GM12878 (cell line): Measurements from ENCODE around the gene PRG2. TPM values are rescaled to one million over a fixed set of nuclear protein-coding genes. Genes with fewer than 3 reads are reported as not detected.

Experiments
- ATAC-seq: fragments of 200-7000 bp; cut with Tn5 transposase; 3 replicates; pipeline ENCODE4 v1.9.1; 2020; ENCODE audit warnings: mild to moderate bottlenecking, moderate library complexity
- BruUV-seq: library from RNA; stranded (reverse); fragments of 400-500 nt; replicated peaks from 2 replicates; lab custom pipeline; 2021; lab: Mats Ljungman, UMichigan
- CTCF ChIA-PET: fragments of 300-600 bp; sonication (Branson Sonifier 250); formaldehyde crosslinking; extraction: SDS; loops from one replicate; lab custom pipeline; 2021; ENCODE audit warnings: inconsistent platforms; lab: Yijun Ruan, JAX
- POLR2A ChIA-PET: fragments of 350-600 bp; formaldehyde crosslinking; extraction: SDS; loops from one replicate; lab custom pipeline; 2021; ENCODE audit warnings: inconsistent platforms; lab: Charles Lee
- RAD21 ChIA-PET: fragments of 300-600 bp; sonication (Branson Sonifier 250); formaldehyde crosslinking; loops from one replicate; lab custom pipeline; 2023; ENCODE audit warnings: antibody characterized with exemption; ENCODE audit not compliant: unreplicated experiment; lab: Charles Lee
- SMC1A ChIA-PET: fragments of 300-600 bp; sonication (Branson Sonifier 250); formaldehyde crosslinking; loops from one replicate; lab custom pipeline; 2023; ENCODE audit not compliant: unreplicated experiment, uncharacterized antibody; lab: Charles Lee
- DNase-seq: peaks from one replicate; pipeline ENCODE4 v3.0.0-alpha.2; 2011; ENCODE audit warnings: low read depth, low spot score
- FAIRE-seq: peaks from 3 replicates; lab custom pipeline; 2011; peaks lifted over from hg19 to GRCh38; lab: Jason Lieb, UNC
- H2AFZ ChIP-seq: 2 replicates; pipeline ENCODE4 v1.6.0; 2011; ENCODE audit warnings: low read depth, low read length, control low read depth; ENCODE audit not compliant: control insufficient read depth
- H3K27ac ChIP-seq: 2 replicates; pipeline ENCODE4 v1.5.1; 2011; ENCODE audit warnings: control low read depth; ENCODE audit not compliant: control insufficient read depth, insufficient read depth
- H3K27me3 ChIP-seq, 2 experiments: replicated peaks in 1 of 2; 2 replicates each; pipeline versions ENCODE4 v1.6.0 to v1.6.1; 2011; ENCODE audit warnings: low read length in 1 of 2; ENCODE audit not compliant: control insufficient read depth in 2 of 2, insufficient read depth in 2 of 2
- H3K36me3 ChIP-seq, 2 experiments: 2 replicates each; pipeline ENCODE4 v1.5.1; 2011; ENCODE audit warnings: low read length in 1 of 2; ENCODE audit not compliant: control insufficient read depth in 2 of 2, insufficient read depth in 2 of 2
- H3K4me1 ChIP-seq: 2 replicates; pipeline ENCODE4 v1.6.1; 2011; ENCODE audit warnings: mild to moderate bottlenecking, low read length, moderate library complexity, mixed read lengths; ENCODE audit not compliant: control insufficient read depth, insufficient read depth
- H3K4me2 ChIP-seq: 2 replicates; pipeline ENCODE4 v1.6.0; 2011; ENCODE audit warnings: control low read depth; ENCODE audit not compliant: control insufficient read depth, insufficient read depth
- H3K4me3 ChIP-seq: fragments of 200-600 bp; sonication (generic); 2 replicates; pipeline ENCODE4 v1.5.1; 2016
- H3K79me2 ChIP-seq: 2 replicates; pipeline ENCODE4 v1.6.0; 2011; ENCODE audit warnings: low read length; ENCODE audit not compliant: control insufficient read depth, insufficient read depth
- H3K9ac ChIP-seq: 2 replicates; pipeline ENCODE4 v1.8.0; 2011; ENCODE audit warnings: low read length, control low read depth, mixed read lengths; ENCODE audit not compliant: control insufficient read depth, insufficient read depth
- H3K9me3 ChIP-seq: replicated peaks from 3 replicates; pipeline ENCODE4 v1.5.1; 2011; ENCODE audit warnings: mild to moderate bottlenecking, low read length; ENCODE audit not compliant: control insufficient read depth, insufficient read depth
- H4K20me1 ChIP-seq: 2 replicates; pipeline ENCODE4 v1.6.0; 2011; ENCODE audit not compliant: control insufficient read depth, insufficient read depth
- ESRRA ChIP-seq: IDR thresholded peaks from 2 replicates; pipeline ENCODE4 v1.6.1; 2012; ENCODE audit warnings: mild to moderate bottlenecking, low read length, improper control_type of control experiment
- FOXK2 ChIP-seq: fragments of 450-650 bp; IDR thresholded peaks from 2 replicates; pipeline ENCODE4 v1.6.1; 2017; ENCODE audit warnings: mild to moderate bottlenecking, moderate library complexity
- MTA3 ChIP-seq: IDR thresholded peaks from 2 replicates; pipeline ENCODE4 v1.6.1; 2012; ENCODE audit warnings: low read length, inconsistent platforms, borderline replicate concordance
- NFXL1 ChIP-seq: fragments of 450-650 bp; IDR thresholded peaks from 2 replicates; pipeline ENCODE4 v1.6.1; 2017; ENCODE audit warnings: antibody characterized with exemption, mild to moderate bottlenecking, borderline replicate concordance
- PAX5 ChIP-seq: IDR thresholded peaks from 2 replicates; pipeline ENCODE4 v1.6.1; 2011; ENCODE audit warnings: low read depth, low read length, borderline replicate concordance
- RFX5 ChIP-seq: IDR thresholded peaks from 2 replicates; pipeline ENCODE4 v1.6.1; 2011; ENCODE audit warnings: low read depth, low read length, improper control_type of control experiment
- SP1 ChIP-seq: IDR thresholded peaks from one replicate; pipeline ENCODE4 v1.6.1; 2011; ENCODE audit warnings: low read depth, low read length
- STAT3 ChIP-seq: IDR thresholded peaks from 2 replicates; pipeline ENCODE4 v1.6.1; 2011; ENCODE audit warnings: low read depth, low read length, improper control_type of control experiment
- ZNF24 ChIP-seq: fragments of 450-650 bp; IDR thresholded peaks from 2 replicates; pipeline ENCODE4 v1.6.1; 2017; ENCODE audit warnings: antibody characterized with exemption, mild to moderate bottlenecking
- WGBS: methylation state at CpG from one replicate; pipeline ENCODE4 v1.1.6; 2016; ENCODE audit warnings: low lambda C conversion rate; ENCODE audit not compliant: insufficient replicate concordance, insufficient coverage; ENCODE audit errors: missing lambda C conversion rate; 5-methylcytosine and 5-hydroxymethylcytosine counted together
- in situ Hi-C: fragments of 300-500 bp; cut with MboI; formaldehyde crosslinking; loops from 9 replicates; pipeline ENCODE4 v1.14.3; 2018; ENCODE audit warnings: mixed read lengths
- intact Hi-C: fragments of 100-400 bp; cut with micrococcal nuclease; formaldehyde crosslinking; loops from one replicate; pipeline ENCODE4 v1.14.2; 2022; ENCODE audit not compliant: unreplicated experiment
- polyA plus RNA-seq, 11 experiments: library from polyadenylated mRNA; depleted of rRNA in 4 of 11; unstranded in 6 of 11; stranded (reverse) in 5 of 11; fragments of >200 nt; fragmentation: Nextera tagmentation in 4 of 11; fragmentation: Illumina TruSeq in 1 of 11; extraction: Ambion mirVana in 4 of 11; extraction: Trizol in 1 of 11; gene quantifications; 1 replicate in 1 of 11; 2 replicates in 10 of 11; pipeline versions ENCODE4 v1.2.1 to v1.2.3, GENCODE V29; 2011 to 2016; ENCODE audit warnings: inconsistent platforms in 2 of 11, missing spikeins in 2 of 11, low read depth in 1 of 11
- total RNA-seq, 4 experiments: library from RNA; depleted of rRNA in 3 of 4; stranded (reverse); fragments of >200 nt in 3 of 4; fragmentation: Illumina TruSeq in 1 of 4; extraction: Trizol in 1 of 4; gene quantifications; 2 replicates each; pipeline versions ENCODE4 v1.2.1 to v1.2.3, GENCODE V29; 2013 to 2021
- TF ChIP-seq, protein P1 (sequence below): fragments of 450-650 bp; IDR thresholded peaks from 2 replicates; pipeline ENCODE4 v1.6.1; 2017; ENCODE audit warnings: mild to moderate bottlenecking, moderate library complexity

The PRG2 gene
- total and polyA plus RNA-seq, 10 of the 15 experiments (the other 5 are each of a cell fraction or from before 2014, with no cell fraction given): 0.10 to 1.7 (median 0.56) TPM; not detected in 2

DNA sequence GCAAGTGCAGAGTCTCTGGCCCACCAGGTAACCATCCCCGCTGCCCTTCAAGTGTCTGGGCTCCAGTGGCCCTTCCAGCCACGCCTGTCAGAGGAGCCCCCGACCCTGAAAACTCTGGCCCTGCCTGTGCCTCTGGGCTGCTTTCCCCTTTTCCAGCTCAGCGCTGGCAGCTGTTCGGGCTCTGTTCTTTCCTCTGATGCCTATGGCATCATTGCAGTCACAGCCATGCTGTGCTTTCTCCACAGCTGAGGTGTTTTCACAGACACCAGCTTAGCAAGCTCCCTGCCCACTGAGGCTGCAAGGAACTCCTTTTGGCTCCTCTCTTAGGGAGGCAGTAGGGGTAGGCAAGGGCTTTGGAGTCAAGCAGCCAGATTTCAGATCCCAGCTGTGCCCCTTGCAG, 31.1 kb downstream of the PRG2 start:
- BruUV-seq: no TSS peak
- Histone ChIP-seq H3K27me3 (peaks cover 0 to 3% of the 10 kb centered on the region in 2 experiments; a peak in 2 of 4 replicates), H3K27ac (no peak overlapping the region), H3K9me3 (no peaks in the 10 kb centered on the region), H2AFZ (no peak overlapping the region), H4K20me1 (no peaks in the 10 kb centered on the region), H3K9ac (no peak overlapping the region), H3K79me2 (no peaks in the 10 kb centered on the region), H3K36me3 (no peaks in the 10 kb centered on the region), H3K4me1 (no peaks in the 10 kb centered on the region), H3K4me2 (no peak overlapping the region), H3K4me3 (no peak overlapping the region)
- ATAC-seq: no peak
- SMC1A ChIA-PET: interaction anchor here (1.1 kb wide), 1 partner anchor 14 kb away, joined by 3 read pairs; no protein-coding TSS in a partner anchor
- no peak for FAIRE-seq
- no peak for DNase-seq
- in situ Hi-C loops (no loop called here), intact Hi-C loops (no loop called here)
- RAD21 ChIA-PET: interaction anchor here (1.8 kb wide), 1 partner anchor 13 kb away, joined by 5 read pairs; no protein-coding TSS in a partner anchor
- 11% methylated on average over 5 of the region's 5 CpGs for WGBS
- POLR2A ChIA-PET: no interaction called here
- no peak for TF ChIP-seq STAT3
- TF ChIP-seq RFX5: no peak
- no peak for TF ChIP-seq NFXL1
- TF ChIP-seq, protein P1, sequence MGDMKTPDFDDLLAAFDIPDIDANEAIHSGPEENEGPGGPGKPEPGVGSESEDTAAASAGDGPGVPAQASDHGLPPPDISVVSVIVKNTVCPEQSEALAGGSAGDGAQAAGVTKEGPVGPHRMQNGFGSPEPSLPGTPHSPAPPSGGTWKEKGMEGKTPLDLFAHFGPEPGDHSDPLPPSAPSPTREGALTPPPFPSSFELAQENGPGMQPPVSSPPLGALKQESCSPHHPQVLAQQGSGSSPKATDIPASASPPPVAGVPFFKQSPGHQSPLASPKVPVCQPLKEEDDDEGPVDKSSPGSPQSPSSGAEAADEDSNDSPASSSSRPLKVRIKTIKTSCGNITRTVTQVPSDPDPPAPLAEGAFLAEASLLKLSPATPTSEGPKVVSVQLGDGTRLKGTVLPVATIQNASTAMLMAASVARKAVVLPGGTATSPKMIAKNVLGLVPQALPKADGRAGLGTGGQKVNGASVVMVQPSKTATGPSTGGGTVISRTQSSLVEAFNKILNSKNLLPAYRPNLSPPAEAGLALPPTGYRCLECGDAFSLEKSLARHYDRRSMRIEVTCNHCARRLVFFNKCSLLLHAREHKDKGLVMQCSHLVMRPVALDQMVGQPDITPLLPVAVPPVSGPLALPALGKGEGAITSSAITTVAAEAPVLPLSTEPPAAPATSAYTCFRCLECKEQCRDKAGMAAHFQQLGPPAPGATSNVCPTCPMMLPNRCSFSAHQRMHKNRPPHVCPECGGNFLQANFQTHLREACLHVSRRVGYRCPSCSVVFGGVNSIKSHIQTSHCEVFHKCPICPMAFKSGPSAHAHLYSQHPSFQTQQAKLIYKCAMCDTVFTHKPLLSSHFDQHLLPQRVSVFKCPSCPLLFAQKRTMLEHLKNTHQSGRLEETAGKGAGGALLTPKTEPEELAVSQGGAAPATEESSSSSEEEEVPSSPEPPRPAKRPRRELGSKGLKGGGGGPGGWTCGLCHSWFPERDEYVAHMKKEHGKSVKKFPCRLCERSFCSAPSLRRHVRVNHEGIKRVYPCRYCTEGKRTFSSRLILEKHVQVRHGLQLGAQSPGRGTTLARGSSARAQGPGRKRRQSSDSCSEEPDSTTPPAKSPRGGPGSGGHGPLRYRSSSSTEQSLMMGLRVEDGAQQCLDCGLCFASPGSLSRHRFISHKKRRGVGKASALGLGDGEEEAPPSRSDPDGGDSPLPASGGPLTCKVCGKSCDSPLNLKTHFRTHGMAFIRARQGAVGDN: no peak
- TF ChIP-seq PAX5: no peak
- no peak for TF ChIP-seq ESRRA
- TF ChIP-seq FOXK2: no peak
- no peak for TF ChIP-seq ZNF24
- TF ChIP-seq MTA3: no peak
- no peak for TF ChIP-seq SP1
- CTCF ChIA-PET: interaction anchor here (1.6 to 1.9 kb wide), 2 partner anchors 9 to 282 kb away, joined by 6 to 7 read pairs; no protein-coding TSS in a partner anchor
